ENCODE data around the gene GRIK4. TPM values are rescaled to one million over a fixed set of nuclear protein-coding genes. Genes with fewer than 3 reads are reported as not detected.

The GRIK4 gene
- total RNA-seq, 1 donor from 2014 or later, result not detected

GRCh38 chr11:120884154-120885020 lies 372.8 kb downstream of the GRIK4 start:
- no peak for ATAC-seq
- intact Hi-C loops (cut with DNase I), result no loop called here
- no peak for DNase-seq (ENCODE audit: missing footprints)

DNA sequence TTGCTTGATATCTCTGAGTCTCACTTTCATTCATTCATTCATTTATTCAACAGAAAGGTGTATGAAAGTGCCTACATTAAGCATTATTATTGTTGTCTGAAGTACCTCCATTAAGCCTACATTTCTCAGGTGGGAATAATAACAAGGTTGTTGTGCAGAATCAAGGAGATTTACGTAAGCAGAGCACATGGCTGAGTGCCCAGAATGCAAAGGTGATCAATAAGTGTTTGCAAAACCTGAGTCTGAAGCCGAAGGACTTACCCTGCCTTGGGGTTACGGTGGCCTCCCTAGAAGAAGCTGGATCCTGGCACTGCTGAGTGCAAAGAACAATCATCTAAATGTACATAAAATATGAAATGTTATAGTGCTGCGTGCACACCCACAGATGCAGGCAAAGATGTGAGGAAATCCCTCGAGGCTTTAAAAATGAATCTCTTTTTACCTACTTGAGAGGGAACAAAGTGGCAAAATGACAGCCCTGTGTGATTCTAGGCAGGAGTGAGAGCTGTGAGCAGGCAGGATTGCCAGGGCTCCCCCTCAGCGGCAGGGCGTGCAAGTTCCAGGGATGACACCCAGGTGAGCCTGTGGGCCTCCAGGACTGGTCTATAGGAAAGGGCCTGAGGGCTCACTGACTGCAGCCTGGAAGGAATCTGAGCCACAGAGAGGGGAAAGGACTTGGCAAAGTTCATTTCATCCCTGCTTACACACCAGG lies 379.2 kb downstream of the GRIK4 start:
- DNase-seq (ENCODE audit: missing footprints) (no peak), ATAC-seq (no peak)
- intact Hi-C loops (cut with DNase I), result no loop called here

- intact Hi-C loops (cut with DNase I), result no loop called here
- DNase-seq (ENCODE audit: missing footprints) (no peak), ATAC-seq (no peak)
Observed at GRCh38 chr11:120893440-120894201, 382.1 kb downstream of the GRIK4 start.

- no peak for ATAC-seq
Observed at GRCh38 chr11:120894202-120894985, 382.8 kb downstream of the GRIK4 start.

GRCh38 chr11:120896687-120897086 lies 385.1 kb downstream of the GRIK4 start:
- no peak for ATAC-seq
- DNase-seq (ENCODE audit: missing footprints), result no peak
- intact Hi-C loops (cut with DNase I), result no loop called here

More at GRCh38 chr11:120894202-120894985, 382.8 kb downstream of the GRIK4 start:
- no peak for DNase-seq (ENCODE audit: missing footprints)
- intact Hi-C loops (cut with DNase I), result no loop called here

DNA sequence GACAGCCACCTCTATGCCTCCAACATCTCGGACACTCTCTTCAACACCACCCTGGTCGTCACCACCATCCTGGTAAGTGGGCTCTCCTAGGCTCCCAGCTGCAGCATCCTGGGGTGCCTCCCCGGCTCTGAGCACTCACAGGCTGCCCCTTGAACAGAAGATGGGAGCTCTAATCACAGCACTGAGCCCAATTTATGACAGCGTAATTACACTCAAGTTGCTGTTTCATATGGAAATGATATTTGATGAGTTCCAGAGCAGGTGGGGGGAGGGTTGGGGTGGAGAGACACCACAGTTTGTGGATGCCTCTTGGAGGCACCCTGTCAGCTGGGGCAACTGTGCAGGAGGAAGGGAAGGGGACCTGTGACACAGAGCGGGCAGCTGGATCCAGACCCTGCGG lies 387.0 kb downstream of the GRIK4 start:
- DNase-seq (ENCODE audit: missing footprints) (no peak), ATAC-seq (no peak)
- intact Hi-C loops (cut with DNase I), result no loop called here

- ATAC-seq, result no peak
- intact Hi-C loops (cut with DNase I), result loop anchor here (2.0 kb wide), 1 partner anchor 57 kb away; no protein-coding TSS in a partner anchor
Observed at GRCh38 chr11:120899720-120900119, 388.2 kb downstream of the GRIK4 start.

DNA sequence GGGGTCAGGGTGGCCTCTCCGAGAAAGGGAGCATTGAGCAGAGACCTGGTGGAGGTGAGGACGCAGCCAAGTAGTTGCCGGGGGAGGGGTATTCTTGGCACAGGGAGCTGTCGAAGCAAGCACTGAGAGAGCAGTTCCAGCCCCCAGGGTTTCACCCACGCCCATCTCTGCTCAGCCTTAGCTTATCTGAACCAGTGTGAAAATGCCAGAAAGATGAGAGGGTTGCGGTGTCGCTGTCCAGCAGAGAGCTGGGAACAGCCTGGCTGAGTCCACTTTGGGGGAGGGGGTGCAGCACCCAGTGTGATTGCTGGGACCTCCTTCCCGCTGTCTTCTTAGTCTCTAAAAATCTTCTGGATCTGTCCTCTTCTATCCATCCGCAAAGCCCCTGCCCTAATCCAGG lies 389.1 kb downstream of the GRIK4 start:
- intact Hi-C loops (cut with DNase I), result loop anchor here (2.0 kb wide), 1 partner anchor 58 kb away; no protein-coding TSS in a partner anchor
- ATAC-seq, result no peak

More at GRCh38 chr11:120899720-120900119, 388.2 kb downstream of the GRIK4 start:
- no peak for DNase-seq (ENCODE audit: missing footprints)

DNA sequence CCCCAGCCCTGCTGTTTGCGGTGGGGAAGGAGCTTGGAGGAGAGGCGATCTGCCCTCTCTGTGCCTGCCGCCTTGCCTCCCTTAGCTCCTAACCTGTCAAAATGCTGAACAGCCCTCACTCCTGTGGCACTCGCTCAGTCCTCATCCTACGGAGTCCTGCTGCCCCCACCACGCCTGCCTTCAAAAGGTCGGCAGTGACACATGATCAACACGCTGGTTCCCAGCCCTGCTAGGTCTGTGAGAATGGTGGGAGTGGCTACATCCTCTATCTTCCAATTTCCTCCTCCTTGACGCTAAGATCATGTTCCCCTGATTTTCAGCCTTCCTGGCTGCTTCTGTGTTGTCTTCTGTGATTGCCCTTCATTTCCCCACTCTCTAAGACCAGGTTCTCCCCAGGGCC lies 392.1 kb downstream of the GRIK4 start:
- DNase-seq (ENCODE audit: missing footprints) (no peak), ATAC-seq (no peak)
- intact Hi-C loops (cut with DNase I), result no loop called here

More for the DNA sequence above, 389.1 kb downstream of the GRIK4 start:
- no peak for DNase-seq (ENCODE audit: missing footprints)

DNA sequence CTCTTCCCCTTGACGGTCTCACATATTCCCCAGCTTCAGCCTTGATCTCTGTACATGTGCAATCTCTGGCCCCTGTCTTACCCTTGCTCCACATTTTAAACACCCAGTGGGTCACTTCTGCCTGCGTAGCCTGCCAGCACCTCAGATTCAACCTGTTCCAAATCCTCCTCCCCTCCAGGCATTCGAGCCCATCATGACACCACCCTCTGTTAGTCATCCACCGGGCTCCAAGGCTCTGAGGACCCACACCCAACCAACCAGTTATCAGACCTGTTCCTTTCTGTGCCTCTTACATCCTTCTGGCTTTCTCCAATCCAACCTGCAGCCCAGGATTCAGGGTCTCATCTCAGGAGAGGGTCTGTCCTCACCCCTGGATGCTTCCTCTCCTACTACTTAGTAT lies 392.6 kb downstream of the GRIK4 start:
- intact Hi-C loops (cut with DNase I), result no loop called here
- no peak for DNase-seq (ENCODE audit: missing footprints)
- ATAC-seq, result no peak

DNA sequence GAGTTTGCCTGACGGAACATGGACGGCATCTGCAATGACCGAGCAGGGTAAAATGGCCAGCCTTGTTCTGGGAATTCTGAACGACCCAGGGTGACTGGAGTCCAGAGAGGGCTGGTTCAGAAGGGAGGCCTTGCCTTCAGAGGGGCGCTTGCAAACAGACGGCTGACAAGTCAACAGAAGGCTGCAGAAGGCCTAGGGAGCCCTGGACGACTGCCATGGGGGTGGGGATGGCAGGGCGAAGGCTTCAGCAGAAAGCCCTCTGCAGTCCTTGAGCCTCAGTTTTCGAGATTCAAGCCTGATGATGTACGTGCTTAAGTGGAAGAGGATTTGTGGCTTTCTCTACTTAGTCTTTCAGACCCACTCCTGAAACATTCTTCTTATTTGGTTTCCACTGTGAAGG lies 395.2 kb downstream of the GRIK4 start:
- intact Hi-C loops (cut with DNase I), result no loop called here
- DNase-seq (ENCODE audit: missing footprints) (no peak), ATAC-seq (no peak)

GRCh38 chr11:120907971-120908370 lies 396.4 kb downstream of the GRIK4 start:
- no peak for DNase-seq (ENCODE audit: missing footprints)
- ATAC-seq, result no peak
- intact Hi-C loops (cut with DNase I), result no loop called here

GRCh38 chr11:120908461-120909181 lies 397.1 kb downstream of the GRIK4 start:
- ATAC-seq (no peak), DNase-seq (ENCODE audit: missing footprints) (no peak)
- intact Hi-C loops (cut with DNase I), result no loop called here

DNA sequence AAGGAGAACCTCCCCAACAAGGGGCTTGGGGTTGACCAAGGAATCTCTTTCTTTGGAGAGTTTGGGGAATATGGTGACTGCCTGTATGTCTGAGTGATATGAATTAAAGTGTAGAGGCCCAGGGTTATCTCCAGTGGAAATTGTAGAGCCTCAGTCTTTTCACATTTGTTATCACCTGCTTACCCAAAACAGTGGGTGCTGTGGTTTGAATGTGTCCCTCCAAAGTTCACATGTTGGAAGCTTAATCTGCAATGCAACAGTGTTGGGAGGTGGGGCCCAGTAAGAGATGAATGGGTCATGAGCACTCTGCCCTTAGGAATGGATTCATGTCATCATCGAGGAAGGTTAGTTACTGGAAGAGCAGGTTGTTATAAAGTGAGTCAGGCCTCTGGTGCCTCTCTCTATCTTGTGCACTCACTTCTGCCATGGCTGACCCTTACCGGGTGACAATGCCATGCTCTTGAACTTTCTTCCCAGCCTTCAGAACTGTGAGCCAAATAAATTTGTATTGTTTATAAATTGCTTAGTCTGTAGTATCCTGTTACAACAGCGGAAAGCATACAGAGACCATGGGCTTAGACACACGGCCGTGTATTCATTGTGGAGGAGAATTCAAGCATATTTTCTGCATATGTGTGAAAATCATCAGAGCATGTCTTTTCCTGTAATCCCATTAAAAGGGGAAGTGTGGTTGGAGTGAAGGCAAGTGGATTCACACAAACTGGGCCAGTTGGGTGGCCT lies 398.3 kb downstream of the GRIK4 start:
- ATAC-seq (no peak), DNase-seq (ENCODE audit: missing footprints) (no peak)
- intact Hi-C loops (cut with DNase I), result no loop called here

GRCh38 chr11:120911943-120912342 lies 400.4 kb downstream of the GRIK4 start:
- ATAC-seq (no peak), DNase-seq (ENCODE audit: missing footprints) (no peak)
- intact Hi-C loops (cut with DNase I), result no loop called here

GRCh38 chr11:120912504-120912903 lies 401.0 kb downstream of the GRIK4 start:
- ATAC-seq (no peak), DNase-seq (ENCODE audit: missing footprints) (no peak)
- intact Hi-C loops (cut with DNase I), result no loop called here

GRCh38 chr11:120912915-120913314 lies 401.4 kb downstream of the GRIK4 start:
- intact Hi-C loops (cut with DNase I), result no loop called here
- no peak for DNase-seq (ENCODE audit: missing footprints)
- no peak for ATAC-seq
